Neural crest cell (in vitro differentiated cells): Measurements from ENCODE around the gene AKAP17A. TPM values are rescaled to one million over a fixed set of nuclear protein-coding genes. Genes with fewer than 3 reads are reported as not detected.
"Not testable (repeated sequence)": the region's sequence is repeated elsewhere in the genome, so short reads cannot be mapped to it uniquely, and the experiment has no call there.

Source experiments
- DNase-seq: peaks from one replicate; pipeline ENCODE4 v3.0.0; 2021; ENCODE audit warnings: low read depth, mixed read lengths, low spot score
- H3K27ac Mint-ChIP-seq: one replicate; pipeline ENCODE4 v1.8.0; 2021; ENCODE audit warnings: mild to moderate bottlenecking, mixed read lengths; ENCODE audit not compliant: unreplicated experiment
- H3K27me3 Mint-ChIP-seq: 2 replicates; pipeline ENCODE4 v1.8.0; 2021; ENCODE audit warnings: low read depth, mild to moderate bottlenecking, mixed read lengths
- H3K36me3 Mint-ChIP-seq: 2 replicates; pipeline ENCODE4 v1.8.0; 2021; ENCODE audit warnings: low read depth, mild to moderate bottlenecking, mixed read lengths
- H3K4me1 Mint-ChIP-seq: 2 replicates; pipeline ENCODE4 v1.8.0; 2021; ENCODE audit warnings: mixed read lengths
- H3K4me3 Mint-ChIP-seq: one replicate; pipeline ENCODE4 v1.8.0; 2021; ENCODE audit warnings: mild to moderate bottlenecking, mixed read lengths
- H3K9me3 Mint-ChIP-seq: 2 replicates; pipeline ENCODE4 v1.8.0; 2021; ENCODE audit warnings: mixed read lengths
- total RNA-seq: library from RNA; stranded (reverse); gene quantifications from 2 replicates; pipeline ENCODE4 v1.2.1, GENCODE V29; 2021
- TF ChIP-seq, protein P1 (sequence below): fragments of 200-600 bp; sonication (generic); conservative IDR thresholded peaks from 2 replicates; pipeline ENCODE4 v1.5.0; 2021; ENCODE audit warnings: antibody characterized with exemption, mild to moderate bottlenecking

Gene AKAP17A
- total RNA-seq, 1 donor from 2014 or later = 44.0 TPM

GRCh38 chrX:1618689-1619088 lies 27.3 kb downstream of the AKAP17A start:
- Mint-ChIP-seq H3K4me3 (no peak overlapping the region), H3K27me3 (no peaks in the 10 kb centered on the region), H3K9me3 (no peaks in the 10 kb centered on the region), H3K4me1 (no peaks in the 10 kb centered on the region), H3K27ac (no peak overlapping the region), H3K36me3 (no peaks in the 10 kb centered on the region)
- DNase-seq = no peak
- TF ChIP-seq, protein P1, sequence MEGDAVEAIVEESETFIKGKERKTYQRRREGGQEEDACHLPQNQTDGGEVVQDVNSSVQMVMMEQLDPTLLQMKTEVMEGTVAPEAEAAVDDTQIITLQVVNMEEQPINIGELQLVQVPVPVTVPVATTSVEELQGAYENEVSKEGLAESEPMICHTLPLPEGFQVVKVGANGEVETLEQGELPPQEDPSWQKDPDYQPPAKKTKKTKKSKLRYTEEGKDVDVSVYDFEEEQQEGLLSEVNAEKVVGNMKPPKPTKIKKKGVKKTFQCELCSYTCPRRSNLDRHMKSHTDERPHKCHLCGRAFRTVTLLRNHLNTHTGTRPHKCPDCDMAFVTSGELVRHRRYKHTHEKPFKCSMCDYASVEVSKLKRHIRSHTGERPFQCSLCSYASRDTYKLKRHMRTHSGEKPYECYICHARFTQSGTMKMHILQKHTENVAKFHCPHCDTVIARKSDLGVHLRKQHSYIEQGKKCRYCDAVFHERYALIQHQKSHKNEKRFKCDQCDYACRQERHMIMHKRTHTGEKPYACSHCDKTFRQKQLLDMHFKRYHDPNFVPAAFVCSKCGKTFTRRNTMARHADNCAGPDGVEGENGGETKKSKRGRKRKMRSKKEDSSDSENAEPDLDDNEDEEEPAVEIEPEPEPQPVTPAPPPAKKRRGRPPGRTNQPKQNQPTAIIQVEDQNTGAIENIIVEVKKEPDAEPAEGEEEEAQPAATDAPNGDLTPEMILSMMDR = no peak

GRCh38 chrX:1623691-1624090 lies 32.3 kb downstream of the AKAP17A start:
- TF ChIP-seq, protein P1 = no peak
- Mint-ChIP-seq H3K9me3 (no peaks in the 10 kb centered on the region), H3K27ac (no peak overlapping the region), H3K36me3 (no peaks in the 10 kb centered on the region), H3K27me3 (peaks cover 3% of the 10 kb centered on the region), H3K4me3 (no peak overlapping the region), H3K4me1 (no peaks in the 10 kb centered on the region)
- no peak for DNase-seq

DNA sequence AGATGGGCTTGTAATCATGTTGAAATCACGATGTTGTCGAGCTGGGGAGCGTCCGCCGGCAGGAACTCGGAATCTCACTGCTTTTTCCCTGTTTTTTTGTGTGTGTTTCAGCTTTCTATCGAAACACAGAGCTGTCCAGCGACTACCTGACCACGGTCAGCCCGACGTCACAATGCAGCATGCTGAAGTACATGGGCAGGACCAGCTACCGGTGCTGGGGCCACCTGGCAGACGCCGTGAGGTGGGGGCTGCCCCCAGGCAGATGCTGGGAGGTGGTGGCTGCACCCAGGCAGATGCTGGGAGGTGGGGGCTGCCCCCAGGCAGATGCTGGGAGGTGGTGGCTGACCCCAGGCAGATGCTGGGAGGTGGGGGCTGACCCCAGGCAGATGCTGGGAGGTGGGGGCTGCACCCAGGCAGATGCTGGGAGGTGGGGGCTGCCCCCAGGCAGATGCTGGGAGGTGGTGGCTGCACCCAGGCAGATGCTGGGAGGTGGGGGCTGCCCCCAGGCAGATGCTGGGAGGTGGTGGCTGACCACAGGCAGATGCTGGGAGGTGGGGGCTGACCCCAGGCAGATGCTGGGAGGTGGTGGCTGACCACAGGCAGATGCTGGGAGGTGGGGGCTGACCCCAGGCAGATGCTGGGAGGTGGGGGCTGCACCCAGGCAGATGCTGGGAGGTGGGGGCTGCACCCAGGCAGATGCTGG lies 32.9 kb downstream of the AKAP17A start:
- not testable (repeated sequence) for H3K4me1 Mint-ChIP-seq, DNase-seq, H3K36me3 Mint-ChIP-seq, H3K9me3 Mint-ChIP-seq, H3K27me3 Mint-ChIP-seq, H3K27ac Mint-ChIP-seq, H3K4me3 Mint-ChIP-seq

GRCh38 chrX:1624861-1625215 lies 33.4 kb downstream of the AKAP17A start:
- not testable (repeated sequence) for H3K9me3 Mint-ChIP-seq, H3K27ac Mint-ChIP-seq, DNase-seq, H3K36me3 Mint-ChIP-seq, H3K27me3 Mint-ChIP-seq, H3K4me1 Mint-ChIP-seq, H3K4me3 Mint-ChIP-seq

GRCh38 chrX:1629244-1629643 lies 37.8 kb downstream of the AKAP17A start:
- no peaks in the 10 kb centered on the region for H3K4me1 Mint-ChIP-seq
- H3K9me3 Mint-ChIP-seq = no peaks in the 10 kb centered on the region
- no peak overlapping the region for H3K4me3 Mint-ChIP-seq
- TF ChIP-seq, protein P1 = no peak
- H3K27me3 Mint-ChIP-seq = peaks cover 8% of the 10 kb centered on the region
- H3K36me3 Mint-ChIP-seq = no peaks in the 10 kb centered on the region
- H3K27ac Mint-ChIP-seq = no peak overlapping the region
- DNase-seq = no peak

- H3K9me3 Mint-ChIP-seq = peaks cover 6% of the 10 kb centered on the region
- peaks cover 2% of the 10 kb centered on the region for H3K27me3 Mint-ChIP-seq
- H3K27ac Mint-ChIP-seq = no peak overlapping the region
- H3K4me3 Mint-ChIP-seq = no peak overlapping the region
- DNase-seq = no peak
- TF ChIP-seq, protein P1 = no peak
- peaks cover 8% of the 10 kb centered on the region for H3K4me1 Mint-ChIP-seq
- H3K36me3 Mint-ChIP-seq = peaks cover 11% of the 10 kb centered on the region
Observed at GRCh38 chrX:1646009-1646408, 54.6 kb downstream of the AKAP17A start.
